Stimulated activated CD8-positive, alpha-beta memory T cell treated with anti-CD3 and anti-CD28 coated beads, Interleukin-15, amount 100 ng/mL, for 1 hour (primary cell): Measurements from ENCODE around the gene PLA2G4B.
"Not testable (repeated sequence)": the region's sequence is repeated elsewhere in the genome, so short reads cannot be mapped to it uniquely, and the experiment has no call there.

Experiments used
- DNase-seq: peaks from one replicate; pipeline ENCODE4 v3.0.0-alpha.2; 2020; ENCODE audit warnings: low read depth

The PLA2G4B gene

DNA sequence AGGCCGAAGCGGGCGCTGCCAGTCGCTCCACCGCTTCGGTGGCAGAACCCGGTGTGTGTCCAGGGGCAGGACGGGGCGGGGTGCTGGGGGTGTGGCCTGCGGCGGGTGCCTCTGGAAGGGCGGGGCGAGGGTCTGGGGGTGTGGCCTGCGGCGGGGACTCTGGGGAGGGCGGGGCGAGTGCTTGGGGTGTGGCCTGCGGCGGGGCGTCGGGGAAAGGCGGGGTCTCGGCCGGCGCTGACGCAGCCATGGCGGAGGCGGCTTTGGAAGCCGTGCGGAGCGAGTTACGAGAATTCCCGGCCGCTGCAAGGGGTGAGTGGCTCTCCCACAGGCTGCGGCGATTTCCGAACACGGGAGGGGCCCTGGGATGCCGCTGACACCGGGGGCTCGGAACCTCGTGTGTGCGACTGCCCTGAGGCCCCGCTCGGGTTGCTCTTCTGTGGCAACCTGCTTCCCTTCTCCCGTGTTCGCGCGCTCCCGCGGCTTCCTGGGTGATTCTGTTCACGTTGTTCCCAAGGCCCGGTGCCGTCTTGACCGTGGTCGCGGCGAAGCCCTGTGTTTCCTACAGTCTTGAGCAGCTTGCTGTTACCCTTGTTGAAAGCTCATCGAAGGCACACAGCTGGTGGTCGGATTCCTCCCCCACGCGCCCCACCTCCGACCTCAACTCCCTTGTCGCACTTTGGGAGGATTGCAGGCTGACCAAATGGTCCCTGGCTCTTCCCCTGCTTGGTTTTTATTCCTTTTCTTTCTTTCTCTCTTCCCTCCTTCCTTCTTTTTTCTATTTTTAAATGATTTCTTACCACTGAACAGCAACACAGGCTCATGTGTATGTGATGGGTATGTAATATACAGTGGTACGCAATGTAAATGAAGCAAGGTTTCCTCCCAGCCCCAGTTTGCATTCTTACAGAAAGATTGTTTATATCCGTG is 10.5 kb upstream of the PLA2G4B start, which contains the start of gene JMJD7:
JMJD7 (plus strand) TSS at position 213 of the 927 bp plus-strand sequence; CDS start at position 246, 33 bp downstream.
- DNase-seq = peak; percentile 96

DNA sequence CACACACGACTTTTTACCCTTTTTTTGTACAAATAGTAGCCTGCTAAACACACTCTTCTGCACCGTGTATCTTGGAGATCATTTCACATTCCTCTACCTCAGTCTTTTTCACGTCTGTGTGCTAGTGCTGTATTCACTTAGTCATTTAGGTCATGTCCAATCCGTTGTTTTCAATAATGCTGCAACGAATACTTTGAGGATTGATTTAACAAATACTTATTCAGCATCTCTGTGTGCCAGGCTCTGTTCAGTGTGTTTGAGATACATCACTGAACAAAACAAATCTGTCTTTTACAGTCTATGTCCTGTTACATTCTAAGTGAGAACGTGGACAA is 9.9 kb upstream of the PLA2G4B start:
- no peak for DNase-seq

DNA sequence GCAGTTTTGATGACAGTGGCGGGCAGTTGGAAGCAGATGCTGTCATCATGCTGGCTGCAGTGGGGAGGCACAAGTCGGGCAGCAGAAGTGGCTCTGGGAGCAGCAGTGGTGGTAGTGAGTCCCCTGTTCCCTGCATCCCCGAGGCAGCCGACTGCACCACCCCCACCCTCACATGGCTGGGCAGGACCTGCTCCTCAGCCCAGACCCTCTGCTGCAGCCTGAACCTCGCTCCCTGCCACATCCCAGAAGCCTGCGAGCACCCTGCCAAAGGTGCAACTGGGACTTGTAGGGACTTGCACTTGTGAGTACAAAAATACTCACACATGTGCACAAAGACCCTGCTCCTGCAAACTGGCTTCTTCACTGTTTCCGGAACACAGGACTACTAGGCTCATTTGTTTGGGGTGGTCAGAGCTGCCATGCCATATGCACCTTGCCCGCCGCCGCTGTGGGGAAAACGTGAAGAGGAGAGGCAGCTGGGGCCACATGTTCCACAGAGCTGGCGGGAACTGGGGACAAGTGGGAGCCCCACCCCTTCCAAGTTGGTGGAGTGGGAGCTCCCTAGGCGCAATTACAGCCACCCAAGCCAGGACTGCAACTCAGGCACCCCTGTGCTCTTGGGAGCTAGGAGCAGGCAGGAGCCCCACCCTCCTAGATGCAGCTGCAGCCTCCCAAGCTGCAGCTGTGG is 8.5 kb upstream of the PLA2G4B start:
- DNase-seq = no peak

DNA sequence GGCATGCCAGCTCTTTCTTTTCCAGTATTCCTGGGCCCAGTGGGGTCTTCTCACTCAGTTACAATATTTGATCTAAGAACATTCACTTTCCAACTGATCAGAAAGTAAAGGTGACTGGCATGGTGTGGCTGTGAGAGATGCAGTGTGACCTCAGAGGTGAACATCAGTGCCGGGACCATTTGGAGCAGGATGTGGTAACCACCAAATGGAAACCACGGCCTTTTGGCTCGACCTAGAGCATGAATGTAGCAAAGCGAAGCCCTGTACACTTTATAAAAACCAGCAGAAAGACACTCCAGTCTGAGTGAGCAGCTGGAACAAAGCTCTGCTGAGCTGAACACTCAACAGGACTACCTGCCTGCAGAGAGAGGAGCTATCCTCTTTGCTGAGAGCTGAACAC is 7.4 kb upstream of the PLA2G4B start:
- not testable (repeated sequence) for DNase-seq

DNA sequence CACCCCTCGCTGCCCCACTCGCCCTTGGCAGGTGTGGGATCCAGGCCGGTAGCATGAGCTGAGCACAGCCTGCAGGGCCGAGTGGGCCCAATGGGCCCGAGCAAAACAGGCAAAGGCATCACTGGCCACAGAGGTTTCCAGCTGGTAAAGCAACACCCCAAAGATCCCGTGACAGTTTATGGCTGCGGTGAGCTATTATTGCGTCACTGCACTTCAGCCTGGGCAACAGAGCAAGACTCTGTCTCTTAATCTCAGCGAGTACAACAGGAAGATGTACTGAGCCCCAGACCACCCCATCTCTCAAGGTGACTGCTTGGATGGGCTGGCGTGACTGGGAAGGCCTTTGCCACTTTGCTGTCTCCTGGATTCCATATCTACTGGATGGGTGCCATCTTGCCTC is 6.4 kb upstream of the PLA2G4B start:
- no peak for DNase-seq

DNA sequence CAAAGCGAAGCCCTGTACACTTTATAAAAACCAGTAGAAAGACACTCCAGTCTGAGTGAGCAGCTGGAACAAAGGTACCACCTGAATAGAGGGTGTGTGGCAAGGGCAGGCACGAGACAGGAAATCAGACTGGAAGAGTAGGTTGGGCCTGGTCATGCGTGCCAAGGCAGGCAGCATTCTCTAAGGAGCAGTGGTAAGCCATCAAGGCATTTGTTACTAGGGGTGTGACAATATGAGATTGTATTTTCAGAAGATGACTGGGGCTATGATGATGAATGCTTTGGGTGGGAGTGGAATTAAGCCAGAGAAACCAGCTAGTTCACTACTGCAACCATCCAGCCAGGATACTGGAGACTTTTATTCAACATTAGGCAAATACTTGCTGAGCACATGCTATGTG is 5.8 kb upstream of the PLA2G4B start:
- DNase-seq = no peak

DNA sequence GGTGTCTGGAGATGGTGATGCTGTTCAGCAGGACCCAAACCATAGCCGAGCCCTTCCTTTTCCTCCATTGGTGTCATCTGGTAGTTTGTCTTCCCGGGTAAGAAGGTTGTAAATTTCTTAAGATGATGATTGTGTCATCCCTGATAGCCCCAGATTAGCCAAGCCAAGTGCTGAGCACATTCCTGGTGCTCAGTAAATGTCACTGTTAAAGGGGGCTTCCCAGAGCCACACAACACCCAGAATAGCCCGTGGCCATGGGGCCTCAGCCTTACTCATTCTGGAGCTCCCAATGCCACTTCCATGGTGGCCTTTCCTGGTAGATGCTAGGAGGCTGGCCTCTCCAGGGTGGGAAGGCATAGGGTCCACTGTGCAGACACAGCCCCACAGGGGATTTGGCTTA is 4.6 kb upstream of the PLA2G4B start:
- DNase-seq = no peak

DNA sequence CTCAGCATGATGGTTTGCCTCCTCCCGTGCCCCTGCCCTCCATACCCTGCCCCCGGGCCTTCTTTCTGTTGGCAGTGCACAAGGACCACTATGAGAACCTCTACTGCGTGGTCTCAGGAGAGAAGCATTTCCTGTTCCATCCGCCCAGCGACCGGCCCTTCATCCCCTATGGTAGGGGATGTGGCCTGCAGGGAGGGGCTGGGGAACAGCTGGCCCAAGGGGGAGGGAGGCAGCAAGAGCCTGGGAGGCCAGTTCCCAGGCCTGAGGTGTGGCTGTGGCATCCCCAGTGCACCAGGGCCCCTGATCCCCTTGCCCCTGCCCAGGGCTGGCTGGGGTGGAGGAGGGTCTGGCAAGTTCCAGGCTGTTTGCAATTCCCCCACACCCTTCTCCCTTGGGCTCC is 2.6 kb upstream of the PLA2G4B start:
- DNase-seq = no peak

DNA sequence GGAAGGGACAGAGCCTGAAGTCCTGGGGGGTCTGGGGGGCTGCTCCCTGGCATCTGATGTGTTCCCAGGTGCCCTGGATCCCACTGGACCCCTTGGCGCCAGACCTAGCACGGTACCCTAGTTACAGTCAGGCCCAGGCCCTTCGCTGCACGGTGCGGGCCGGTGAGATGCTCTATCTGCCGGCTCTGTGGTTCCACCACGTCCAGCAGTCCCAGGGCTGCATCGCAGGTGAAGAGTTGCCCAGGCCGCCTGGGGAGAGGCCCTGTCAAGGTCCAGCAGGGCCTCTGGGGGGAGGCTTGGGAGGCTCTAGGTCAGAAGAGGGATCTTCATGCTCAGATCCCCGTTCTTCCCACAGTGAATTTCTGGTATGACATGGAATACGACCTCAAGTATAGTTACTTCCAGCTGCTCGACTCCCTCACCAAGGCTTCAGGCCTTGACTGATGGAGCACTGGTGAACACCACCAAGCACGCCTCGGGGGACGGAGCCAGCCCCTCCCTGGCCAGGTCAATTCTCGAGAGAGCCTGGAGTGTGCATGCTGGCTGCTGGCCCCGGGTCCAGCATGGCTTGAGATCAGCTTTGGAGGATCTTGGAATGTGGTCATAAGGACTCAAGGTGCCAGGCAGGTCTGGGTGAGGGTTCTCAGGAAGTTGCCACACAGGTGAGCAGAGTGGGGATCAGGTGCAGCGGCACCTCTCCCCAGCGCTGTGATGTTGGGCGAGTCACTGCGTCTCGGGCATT is 1.8 kb upstream of the PLA2G4B start:
- no peak for DNase-seq

DNA sequence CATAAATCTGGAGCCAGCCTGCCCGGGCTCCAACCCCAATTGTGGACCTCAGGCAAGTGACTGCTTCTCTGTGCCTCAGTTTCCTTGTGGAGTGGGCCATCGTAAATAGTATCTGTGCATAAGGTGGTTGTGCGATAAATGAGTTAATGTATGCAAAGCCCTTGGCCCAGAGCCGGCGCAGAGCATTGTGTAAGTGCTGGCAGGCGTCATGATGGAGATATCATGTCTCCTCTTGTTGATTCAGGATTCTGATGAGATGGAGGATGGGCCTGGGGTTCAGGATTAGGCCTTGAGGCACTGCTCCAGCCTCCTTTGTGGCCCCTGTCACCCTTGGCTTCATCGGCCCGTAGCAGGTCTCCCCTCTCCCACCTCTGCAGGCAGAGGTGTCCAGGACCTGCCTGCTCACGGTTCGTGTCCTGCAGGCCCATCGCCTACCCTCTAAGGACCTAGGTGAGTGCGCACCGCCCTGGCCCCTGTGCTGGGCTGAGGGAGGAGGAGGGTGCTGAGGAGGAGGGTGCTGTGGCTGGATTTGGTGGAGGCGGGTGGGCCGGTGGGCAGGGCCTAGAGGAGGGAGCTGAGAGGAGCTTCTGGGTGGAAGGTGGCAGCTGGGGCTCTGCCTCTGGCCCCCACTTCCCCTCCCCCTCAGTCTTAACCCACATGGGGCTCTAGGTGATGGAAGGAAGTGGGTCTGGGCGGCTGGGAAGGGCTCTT is 1.3 kb downstream of the PLA2G4B start:
- DNase-seq = no peak

DNA sequence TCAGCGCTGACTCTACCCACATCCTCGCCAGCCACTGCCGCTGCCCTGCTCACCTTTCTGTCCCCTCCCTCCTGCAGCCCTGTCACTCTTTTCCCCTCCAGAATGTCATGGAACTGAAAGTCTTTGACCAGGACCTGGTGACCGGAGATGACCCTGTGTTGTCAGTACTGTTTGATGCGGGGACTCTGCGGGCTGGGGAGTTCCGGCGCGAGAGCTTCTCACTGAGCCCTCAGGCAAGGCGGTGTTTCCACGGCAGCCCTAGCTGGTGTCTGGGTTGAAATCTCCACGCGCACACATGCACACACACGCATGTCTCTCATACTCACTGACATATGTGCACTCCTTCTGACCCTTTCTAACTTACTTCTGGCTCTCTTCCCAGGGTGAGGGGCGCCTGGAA is 2.0 kb downstream of the PLA2G4B start:
- no peak for DNase-seq

DNA sequence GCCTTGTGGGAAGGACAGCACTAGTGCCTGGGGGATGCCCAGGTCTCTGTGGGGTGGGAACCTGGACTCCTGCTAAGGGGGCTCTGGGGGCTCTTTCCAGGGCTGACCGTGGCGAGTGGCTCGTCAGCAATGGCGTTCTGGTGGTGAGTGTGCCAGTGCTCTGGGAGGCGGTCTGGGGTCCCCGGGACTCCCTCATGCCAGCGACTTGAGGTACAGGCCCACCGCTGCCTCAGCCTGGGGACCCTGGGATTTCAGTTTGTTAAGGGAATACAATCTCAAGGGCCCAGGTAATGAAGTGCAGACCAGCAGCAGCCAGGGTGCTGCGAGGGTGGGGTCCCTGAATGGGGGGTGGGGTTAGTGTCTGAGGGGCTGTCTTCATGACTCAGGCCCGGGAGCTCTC is 2.5 kb downstream of the PLA2G4B start:
- DNase-seq = no peak

DNA sequence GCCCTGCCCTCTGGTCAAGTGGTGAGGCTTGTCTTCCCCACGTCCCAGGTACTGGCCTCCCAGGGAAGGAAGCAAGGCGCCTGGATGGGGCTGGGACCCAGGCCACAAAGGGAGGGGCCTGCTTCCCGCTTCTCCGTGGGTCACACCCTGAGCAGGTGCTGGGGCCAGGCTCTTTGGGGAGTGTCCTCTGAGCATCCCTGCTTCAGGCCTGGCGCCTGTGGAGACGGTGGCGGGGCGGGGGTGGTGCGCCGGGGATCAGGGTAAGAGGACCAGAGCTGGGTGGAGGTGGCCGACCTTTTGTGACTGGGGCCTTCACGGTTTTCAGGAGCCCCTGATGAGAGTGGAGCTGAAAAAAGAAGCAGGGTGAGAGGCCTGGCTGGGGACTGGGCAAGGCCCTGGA is 3.6 kb downstream of the PLA2G4B start:
- no peak for DNase-seq

DNA sequence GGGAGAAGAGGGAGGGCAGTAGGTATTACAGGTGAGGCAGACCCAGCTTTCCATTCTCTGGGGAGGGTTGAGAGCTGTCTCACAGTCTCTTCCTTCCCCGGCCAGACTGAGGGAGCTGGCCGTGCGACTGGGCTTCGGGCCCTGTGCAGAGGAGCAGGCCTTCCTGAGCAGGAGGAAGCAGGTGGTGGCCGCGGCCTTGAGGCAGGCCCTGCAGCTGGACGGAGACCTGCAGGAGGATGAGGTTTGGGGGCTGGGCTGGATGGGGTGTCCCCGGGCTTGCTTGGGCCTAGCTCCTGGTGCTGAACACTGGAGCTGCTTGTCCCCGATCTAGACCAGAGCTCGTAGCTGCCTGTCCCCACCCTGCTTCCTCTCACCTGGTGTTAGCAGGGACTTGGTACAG is 4.9 kb downstream of the PLA2G4B start:
- DNase-seq = no peak

DNA sequence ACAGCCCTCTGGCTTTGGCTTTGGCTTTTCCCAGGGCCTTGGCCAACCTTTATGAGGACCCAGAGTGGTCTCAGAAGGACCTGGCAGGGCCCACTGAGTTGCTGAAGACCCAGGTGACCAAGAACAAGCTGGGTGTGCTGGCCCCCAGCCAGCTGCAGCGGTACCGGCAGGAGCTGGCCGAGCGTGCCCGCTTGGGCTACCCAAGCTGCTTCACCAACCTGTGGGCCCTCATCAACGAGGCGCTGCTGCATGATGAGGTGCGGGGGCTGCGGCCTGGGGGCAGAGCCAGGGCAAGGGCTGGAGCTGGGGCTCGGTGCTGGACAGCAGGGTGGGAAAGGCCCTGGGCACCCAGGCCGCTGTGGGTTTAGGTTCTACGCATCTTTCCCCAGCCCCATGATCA is 6.2 kb downstream of the PLA2G4B start:
- no peak for DNase-seq

DNA sequence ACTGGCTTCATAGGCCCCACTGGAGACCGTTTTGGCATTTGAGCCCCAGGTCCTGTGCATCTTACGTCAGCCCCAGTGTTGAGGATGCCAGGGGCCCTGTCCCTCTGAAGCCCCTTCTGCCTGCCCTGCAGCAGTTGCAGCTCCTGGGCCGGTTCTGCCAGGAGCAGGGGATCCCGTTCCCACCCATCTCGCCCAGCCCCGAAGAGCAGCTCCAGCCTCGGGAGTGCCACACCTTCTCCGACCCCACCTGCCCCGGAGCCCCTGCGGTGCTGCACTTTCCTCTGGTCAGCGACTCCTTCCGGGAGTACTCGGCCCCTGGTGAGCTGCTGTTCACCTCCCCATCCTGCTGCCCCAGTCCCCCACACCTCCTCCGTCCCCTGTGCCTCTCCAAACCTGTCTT is 8.6 kb downstream of the PLA2G4B start:
- no peak for DNase-seq

DNA sequence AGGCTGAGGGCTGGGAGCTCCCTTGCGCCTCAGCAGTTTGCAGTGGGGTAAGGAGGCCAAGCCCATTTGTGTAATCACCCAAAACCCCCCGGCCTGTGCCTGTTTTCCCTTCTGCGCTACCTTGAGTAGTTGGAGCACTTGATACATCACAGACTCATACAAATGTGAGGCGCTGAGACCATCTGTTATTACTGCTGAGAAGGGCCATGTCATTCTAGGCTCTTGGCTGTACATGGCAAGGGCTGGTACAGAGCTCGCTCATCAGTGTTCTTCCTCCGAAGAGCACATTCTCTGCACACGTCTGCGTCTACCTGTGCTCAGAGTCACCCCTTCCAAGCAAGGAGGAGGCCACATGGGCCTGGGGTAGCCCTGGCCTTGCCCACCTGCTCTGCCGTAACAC is 9.3 kb downstream of the PLA2G4B start:
- no peak for DNase-seq

DNA sequence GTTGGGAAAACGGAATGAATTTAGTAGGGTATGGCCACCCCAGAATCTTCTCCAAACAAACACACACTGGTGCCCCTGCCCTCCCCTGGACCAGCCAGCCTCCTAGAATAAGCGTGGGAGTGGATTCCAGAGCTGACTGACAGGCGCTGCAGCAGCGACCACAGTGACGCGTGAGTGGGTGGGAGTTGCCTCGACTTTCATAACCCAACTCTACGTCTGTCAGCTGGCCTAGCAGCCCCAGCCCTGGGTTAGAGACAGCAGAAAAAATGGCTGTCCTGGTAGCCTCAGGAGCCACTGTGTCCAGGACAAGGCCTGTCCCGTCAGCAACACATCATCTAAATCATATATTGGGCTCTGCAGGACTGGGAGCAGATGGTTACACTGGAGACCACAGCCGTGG is 10.0 kb downstream of the PLA2G4B start:
- DNase-seq = no peak

DNA sequence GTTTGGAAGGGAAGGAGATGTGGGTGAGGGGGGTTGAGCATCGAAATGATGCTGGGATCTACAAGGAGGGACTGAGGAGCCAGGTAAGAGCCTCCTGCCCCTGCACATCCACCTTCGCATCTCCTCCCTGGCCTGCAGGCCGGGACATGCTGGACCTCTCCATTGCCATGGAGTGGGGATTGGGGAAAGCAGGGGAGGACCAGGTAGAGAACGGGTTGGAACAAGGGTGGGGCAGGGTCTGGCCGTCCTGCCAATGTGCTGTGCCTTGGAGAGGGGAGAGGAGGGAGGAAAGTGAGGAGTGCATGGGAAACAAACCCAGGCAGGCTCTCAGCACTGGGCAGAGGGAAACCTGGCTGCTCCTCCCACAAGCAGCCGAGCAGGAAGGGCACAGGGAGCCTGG is 10.6 kb downstream of the PLA2G4B start:
- DNase-seq = no peak

DNA sequence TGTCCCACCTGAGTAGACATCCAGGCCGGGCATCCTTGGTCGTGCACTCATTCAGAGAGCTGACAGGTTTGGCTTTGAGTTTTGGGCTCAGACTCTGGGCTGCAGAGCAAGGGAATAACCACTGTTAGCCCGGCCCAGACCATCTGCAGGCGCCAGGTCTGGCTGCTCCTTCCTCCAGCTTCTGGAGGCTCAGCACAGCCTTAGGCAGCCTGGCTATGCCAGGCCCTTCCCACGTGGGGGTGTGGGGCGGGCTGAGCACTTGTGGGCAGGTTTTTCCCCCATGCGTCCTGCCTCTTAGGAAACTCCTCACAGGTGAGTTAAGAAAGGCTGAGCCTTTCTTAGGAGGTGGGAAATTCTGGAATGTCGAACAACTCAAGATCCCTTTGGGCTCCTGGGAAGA is 11.2 kb downstream of the PLA2G4B start:
- DNase-seq = no peak

DNA sequence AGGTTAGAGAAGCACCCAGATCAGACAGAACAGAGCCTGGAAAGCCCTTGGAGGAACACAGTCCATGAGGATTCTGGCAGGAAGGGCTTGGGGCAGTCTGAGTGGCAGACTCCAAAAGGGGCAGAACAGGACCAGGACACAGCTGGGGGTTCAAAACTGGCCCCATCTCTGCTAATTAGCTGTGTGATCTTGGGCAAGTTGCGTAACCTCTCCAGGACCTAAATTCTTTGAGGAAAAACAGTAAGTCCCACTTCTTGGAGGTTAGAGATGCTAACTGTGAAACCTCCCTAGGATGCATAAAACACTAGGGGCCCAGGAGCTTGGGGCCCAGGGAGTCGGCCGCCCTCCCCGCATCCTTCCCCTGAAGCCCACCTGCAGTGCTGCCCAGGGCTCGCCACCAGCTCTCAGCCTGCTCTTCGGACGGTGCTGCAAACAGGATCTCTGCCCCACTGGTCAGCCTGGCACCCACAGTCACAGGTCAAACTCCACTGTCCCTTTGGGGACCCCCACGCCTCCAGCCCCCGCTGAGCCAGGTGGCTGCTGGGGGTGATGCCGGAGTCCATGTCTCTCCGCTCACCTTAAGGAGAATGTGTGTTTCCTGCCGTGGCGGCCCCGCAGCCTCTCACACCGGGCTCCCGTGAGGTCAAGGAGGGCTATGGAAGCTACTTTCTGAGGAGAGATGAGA is 12.0 kb downstream of the PLA2G4B start:
- DNase-seq = no peak

DNA sequence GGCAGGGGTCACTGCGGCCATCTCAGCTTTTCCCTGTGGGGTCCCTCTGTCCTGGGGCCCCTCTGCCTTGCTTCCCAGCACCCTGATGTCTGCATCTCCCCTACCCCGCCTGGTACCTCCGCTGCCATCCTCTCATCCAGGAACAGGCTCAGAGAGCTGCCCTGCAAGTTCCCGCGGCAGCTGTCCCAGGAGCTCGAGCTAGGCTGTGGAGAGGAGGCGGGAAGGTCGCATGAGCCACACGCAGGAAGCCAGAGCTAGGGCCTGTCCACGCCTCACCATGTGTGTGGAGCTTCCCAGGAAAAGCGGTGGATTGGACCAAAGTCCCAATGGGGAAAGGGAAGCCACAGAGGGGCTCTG is 12.5 kb downstream of the PLA2G4B start:
- no peak for DNase-seq
